WTC11 (cell line): ENCODE results near the gene GUCD1. TPM values are rescaled to one million over a fixed set of nuclear protein-coding genes. Genes with fewer than 3 reads are reported as not detected.

Experiments
- ATAC-seq: fragments of 200-7000 bp; cut with Tn5 transposase; 2 replicates; pipeline ENCODE4 v1.10.0; 2021; ENCODE audit warnings: mild to moderate bottlenecking, moderate library complexity
- CTCF ChIA-PET: fragments of 300-600 bp; sonication (Branson Sonifier 250); formaldehyde crosslinking; loops from one replicate; lab custom pipeline; 2021; ENCODE audit warnings: antibody characterized with exemption; lab: Charles Lee
- POLR2A ChIA-PET: fragments of 350-600 bp; sonication (Branson Sonifier 250); formaldehyde crosslinking; loops from one replicate; lab custom pipeline; 2021; ENCODE audit warnings: antibody characterized with exemption; lab: Charles Lee
- DNase-seq: peaks from one replicate; pipeline ENCODE4 v3.0.0; 2021; ENCODE audit warnings: low spot score
- H3K27ac Mint-ChIP-seq: 2 replicates; pipeline ENCODE4 v1.8.0; 2021; ENCODE audit warnings: mixed read lengths
- H3K27me3 Mint-ChIP-seq: 2 replicates; pipeline ENCODE4 v1.8.0; 2021; ENCODE audit warnings: low read depth, mild to moderate bottlenecking, moderate library complexity, mixed read lengths
- H3K36me3 Mint-ChIP-seq: 2 replicates; pipeline ENCODE4 v1.8.0; 2021; ENCODE audit warnings: mixed read lengths
- H3K4me1 Mint-ChIP-seq: 2 replicates; pipeline ENCODE4 v1.8.0; 2022; ENCODE audit warnings: mixed read lengths
- H3K4me3 Mint-ChIP-seq: 2 replicates; pipeline ENCODE4 v1.8.0; 2021; ENCODE audit warnings: mild to moderate bottlenecking, moderate library complexity, mixed read lengths
- H3K9me3 Mint-ChIP-seq: 2 replicates; pipeline ENCODE4 v1.8.0; 2021; ENCODE audit warnings: mixed read lengths
- ATF1 ChIP-seq: sonication (generic); formaldehyde crosslinking; IDR thresholded peaks from 2 replicates; pipeline ENCODE4 v1.8.1; 2023; ENCODE audit warnings: mild to moderate bottlenecking, moderate library complexity, missing genetic modification reagents
- ELF4 ChIP-seq: sonication (generic); formaldehyde crosslinking; IDR thresholded peaks from 2 replicates; pipeline ENCODE4 v1.8.1; 2022; ENCODE audit warnings: low read depth, mild to moderate bottlenecking, moderate library complexity, missing genetic modification reagents
- EMX1 ChIP-seq: fragments of 250-450 bp; sonication (Bioruptor Pico); IDR thresholded peaks from 2 replicates; pipeline ENCODE4 v1.8.0; 2021; ENCODE audit warnings: mild to moderate bottlenecking
- FOXJ3 ChIP-seq: sonication (generic); formaldehyde crosslinking; IDR thresholded peaks from 2 replicates; pipeline ENCODE4 v1.9.0; 2021; ENCODE audit warnings: missing genetic modification reagents, mild to moderate bottlenecking, borderline replicate concordance
- GABPB1 ChIP-seq: sonication (generic); formaldehyde crosslinking; IDR thresholded peaks from 2 replicates; pipeline ENCODE4 v1.8.1; 2023; ENCODE audit warnings: mild to moderate bottlenecking, missing genetic modification reagents
- GRHL2 ChIP-seq: fragments of 250-450 bp; sonication (Bioruptor Pico); IDR thresholded peaks from 2 replicates; pipeline ENCODE4 v1.8.0; 2022; ENCODE audit warnings: mild to moderate bottlenecking, moderate library complexity; ENCODE audit not compliant: insufficient replicate concordance, severe bottlenecking
- MYBL2 ChIP-seq: sonication (generic); formaldehyde crosslinking; IDR thresholded peaks from 2 replicates; pipeline ENCODE4 v1.8.1; 2023; ENCODE audit warnings: mild to moderate bottlenecking, moderate library complexity, missing genetic modification reagents
- NR1H2 ChIP-seq: sonication (generic); formaldehyde crosslinking; IDR thresholded peaks from 2 replicates; pipeline ENCODE4 v1.9.0; 2021; ENCODE audit warnings: mild to moderate bottlenecking, moderate library complexity, missing genetic modification reagents
- PRRX2 ChIP-seq: fragments of 250-450 bp; sonication (Bioruptor Pico); IDR thresholded peaks from 2 replicates; pipeline ENCODE4 v1.8.0; 2021; ENCODE audit warnings: mild to moderate bottlenecking
- SOX15 ChIP-seq: fragments of 250-450 bp; sonication (Bioruptor Pico); IDR thresholded peaks from 2 replicates; pipeline ENCODE4 v1.9.0; 2021; ENCODE audit warnings: mild to moderate bottlenecking
- TEAD1 ChIP-seq: sonication (generic); formaldehyde crosslinking; IDR thresholded peaks from 2 replicates; pipeline ENCODE4 v1.8.0; 2022; ENCODE audit warnings: mild to moderate bottlenecking, missing genetic modification reagents
- TEAD4 ChIP-seq: sonication (generic); formaldehyde crosslinking; IDR thresholded peaks from 2 replicates; pipeline ENCODE4 v1.8.0; 2022; ENCODE audit warnings: mild to moderate bottlenecking, missing genetic modification reagents
- ZNF121 ChIP-seq: sonication (generic); formaldehyde crosslinking; IDR thresholded peaks from 2 replicates; pipeline ENCODE4 v1.8.0; 2023; ENCODE audit warnings: missing genetic modification reagents
- ZNF232 ChIP-seq: sonication (generic); formaldehyde crosslinking; IDR thresholded peaks from 2 replicates; pipeline ENCODE4 v1.8.0; 2022; ENCODE audit warnings: mild to moderate bottlenecking, missing genetic modification reagents
- ZNF317 ChIP-seq: sonication (generic); formaldehyde crosslinking; IDR thresholded peaks from 2 replicates; pipeline ENCODE4 v1.8.1; 2023; ENCODE audit warnings: low read depth, mild to moderate bottlenecking, moderate library complexity, missing genetic modification reagents, borderline replicate concordance
- ZNF396 ChIP-seq: fragments of 250-450 bp; sonication (Bioruptor Pico); IDR thresholded peaks from 2 replicates; pipeline ENCODE4 v1.8.0; 2021; ENCODE audit warnings: mild to moderate bottlenecking, moderate library complexity, borderline replicate concordance
- ZNF423 ChIP-seq: fragments of 250-450 bp; sonication (Bioruptor Pico); IDR thresholded peaks from 2 replicates; pipeline ENCODE4 v2.1.2; 2022; ENCODE audit warnings: mild to moderate bottlenecking, moderate library complexity
- total RNA-seq: library from RNA; stranded (reverse); gene quantifications from 3 replicates; pipeline ENCODE4 v1.2.3, GENCODE V29; 2021
- TF ChIP-seq, protein P1 (sequence below): sonication (generic); formaldehyde crosslinking; IDR thresholded peaks from 2 replicates; pipeline ENCODE4 v1.8.0; 2022; ENCODE audit warnings: mild to moderate bottlenecking, missing genetic modification reagents
- TF ChIP-seq, protein P2 (sequence below): sonication (generic); formaldehyde crosslinking; conservative IDR thresholded peaks from 2 replicates; pipeline ENCODE4 v1.8.1; 2023; ENCODE audit warnings: mild to moderate bottlenecking, low read depth, missing genetic modification reagents, moderate library complexity
- TF ChIP-seq, protein P3 (sequence below): fragments of 200-600 bp; IDR thresholded peaks from 2 replicates; pipeline ENCODE4 v1.8.0; 2022; ENCODE audit warnings: antibody characterized with exemption
- TF ChIP-seq, protein P4 (sequence below): fragments of 250-450 bp; sonication (Bioruptor Pico); IDR thresholded peaks from 2 replicates; pipeline ENCODE4 v1.9.0; 2021; ENCODE audit warnings: mild to moderate bottlenecking
- TF ChIP-seq, protein P5 (sequence below): sonication (generic); formaldehyde crosslinking; IDR thresholded peaks from 2 replicates; pipeline ENCODE4 v1.8.1; 2022; ENCODE audit warnings: missing genetic modification reagents, borderline replicate concordance
- TF ChIP-seq, protein P6 (sequence below): sonication (generic); formaldehyde crosslinking; conservative IDR thresholded peaks from 2 replicates; pipeline ENCODE4 v1.8.1; 2022; ENCODE audit warnings: mild to moderate bottlenecking, missing genetic modification reagents

Gene GUCD1
- total RNA-seq, 1 experiment from 2014 or later: 105 TPM

DNA sequence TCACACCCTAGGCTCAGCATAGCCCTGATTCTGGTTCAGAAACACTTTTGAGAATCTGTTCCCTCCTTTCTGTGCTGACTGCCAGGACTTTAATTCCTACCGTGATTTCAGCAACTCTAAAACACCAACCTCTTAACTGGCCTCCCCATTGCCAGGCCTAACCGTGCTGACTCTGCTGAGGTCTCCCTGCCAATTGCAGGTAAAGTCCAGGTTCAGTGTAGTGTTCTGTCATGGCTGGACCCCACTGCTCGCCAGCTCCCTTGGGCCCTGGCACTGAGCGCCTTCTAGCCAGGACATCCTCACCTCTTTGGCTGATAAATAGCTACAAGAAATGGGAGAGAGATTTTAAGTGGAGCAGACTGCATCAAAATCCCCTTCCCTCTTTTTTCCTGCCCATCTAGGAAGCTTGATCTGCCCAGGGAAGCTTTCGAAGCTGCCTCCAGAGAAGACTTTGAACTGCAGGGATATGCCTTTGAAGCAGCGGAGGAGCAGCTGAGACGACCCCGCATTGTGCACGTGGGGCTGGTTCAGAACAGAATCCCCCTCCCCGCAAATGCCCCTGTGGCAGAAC is 55.1 kb downstream of the GUCD1 start (continued):
- TF ChIP-seq ZNF121 (CRISPR knock-in tag): no peak
- TF ChIP-seq, all 79 proteins: peak for 0

DNA sequence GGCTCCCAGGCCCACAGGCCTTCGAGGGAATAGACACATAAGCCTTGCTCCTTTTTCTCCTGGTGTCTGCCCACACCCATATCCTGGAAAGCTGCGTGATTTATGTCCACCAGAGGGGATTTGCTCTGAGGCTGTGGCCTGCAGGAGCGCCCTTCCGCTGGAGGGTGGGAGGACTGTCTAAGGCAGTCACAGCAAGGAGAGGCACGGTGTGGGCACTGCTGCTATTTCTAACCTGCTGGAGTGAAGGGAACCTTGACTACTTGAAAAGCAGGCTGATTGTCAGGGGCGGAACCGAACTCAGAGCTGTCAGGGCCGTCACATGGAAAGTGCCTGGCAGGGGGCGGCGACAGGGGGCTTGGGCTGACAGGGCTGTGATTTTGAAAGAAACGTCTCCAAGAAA is 56.1 kb downstream of the GUCD1 start:
- ATAC-seq: no peak
- POLR2A ChIA-PET: no interaction called here
- TF ChIP-seq MYBL2 (CRISPR knock-in tag): no peak
- TF ChIP-seq, protein P1, sequence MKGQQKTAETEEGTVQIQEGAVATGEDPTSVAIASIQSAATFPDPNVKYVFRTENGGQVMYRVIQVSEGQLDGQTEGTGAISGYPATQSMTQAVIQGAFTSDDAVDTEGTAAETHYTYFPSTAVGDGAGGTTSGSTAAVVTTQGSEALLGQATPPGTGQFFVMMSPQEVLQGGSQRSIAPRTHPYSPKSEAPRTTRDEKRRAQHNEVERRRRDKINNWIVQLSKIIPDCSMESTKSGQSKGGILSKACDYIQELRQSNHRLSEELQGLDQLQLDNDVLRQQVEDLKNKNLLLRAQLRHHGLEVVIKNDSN (CRISPR knock-in tag): no peak
- TF ChIP-seq ELF4 (CRISPR knock-in tag): no peak
- no peak for TF ChIP-seq GABPB1
- TF ChIP-seq ZNF396 (CRISPR knock-in tag): no peak
- TF ChIP-seq, protein P2, sequence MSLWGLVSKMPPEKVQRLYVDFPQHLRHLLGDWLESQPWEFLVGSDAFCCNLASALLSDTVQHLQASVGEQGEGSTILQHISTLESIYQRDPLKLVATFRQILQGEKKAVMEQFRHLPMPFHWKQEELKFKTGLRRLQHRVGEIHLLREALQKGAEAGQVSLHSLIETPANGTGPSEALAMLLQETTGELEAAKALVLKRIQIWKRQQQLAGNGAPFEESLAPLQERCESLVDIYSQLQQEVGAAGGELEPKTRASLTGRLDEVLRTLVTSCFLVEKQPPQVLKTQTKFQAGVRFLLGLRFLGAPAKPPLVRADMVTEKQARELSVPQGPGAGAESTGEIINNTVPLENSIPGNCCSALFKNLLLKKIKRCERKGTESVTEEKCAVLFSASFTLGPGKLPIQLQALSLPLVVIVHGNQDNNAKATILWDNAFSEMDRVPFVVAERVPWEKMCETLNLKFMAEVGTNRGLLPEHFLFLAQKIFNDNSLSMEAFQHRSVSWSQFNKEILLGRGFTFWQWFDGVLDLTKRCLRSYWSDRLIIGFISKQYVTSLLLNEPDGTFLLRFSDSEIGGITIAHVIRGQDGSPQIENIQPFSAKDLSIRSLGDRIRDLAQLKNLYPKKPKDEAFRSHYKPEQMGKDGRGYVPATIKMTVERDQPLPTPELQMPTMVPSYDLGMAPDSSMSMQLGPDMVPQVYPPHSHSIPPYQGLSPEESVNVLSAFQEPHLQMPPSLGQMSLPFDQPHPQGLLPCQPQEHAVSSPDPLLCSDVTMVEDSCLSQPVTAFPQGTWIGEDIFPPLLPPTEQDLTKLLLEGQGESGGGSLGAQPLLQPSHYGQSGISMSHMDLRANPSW (CRISPR knock-in tag): no peak
- TF ChIP-seq GRHL2: no peak
- no peak for TF ChIP-seq TEAD4 (CRISPR knock-in tag)
- TF ChIP-seq, protein P3, sequence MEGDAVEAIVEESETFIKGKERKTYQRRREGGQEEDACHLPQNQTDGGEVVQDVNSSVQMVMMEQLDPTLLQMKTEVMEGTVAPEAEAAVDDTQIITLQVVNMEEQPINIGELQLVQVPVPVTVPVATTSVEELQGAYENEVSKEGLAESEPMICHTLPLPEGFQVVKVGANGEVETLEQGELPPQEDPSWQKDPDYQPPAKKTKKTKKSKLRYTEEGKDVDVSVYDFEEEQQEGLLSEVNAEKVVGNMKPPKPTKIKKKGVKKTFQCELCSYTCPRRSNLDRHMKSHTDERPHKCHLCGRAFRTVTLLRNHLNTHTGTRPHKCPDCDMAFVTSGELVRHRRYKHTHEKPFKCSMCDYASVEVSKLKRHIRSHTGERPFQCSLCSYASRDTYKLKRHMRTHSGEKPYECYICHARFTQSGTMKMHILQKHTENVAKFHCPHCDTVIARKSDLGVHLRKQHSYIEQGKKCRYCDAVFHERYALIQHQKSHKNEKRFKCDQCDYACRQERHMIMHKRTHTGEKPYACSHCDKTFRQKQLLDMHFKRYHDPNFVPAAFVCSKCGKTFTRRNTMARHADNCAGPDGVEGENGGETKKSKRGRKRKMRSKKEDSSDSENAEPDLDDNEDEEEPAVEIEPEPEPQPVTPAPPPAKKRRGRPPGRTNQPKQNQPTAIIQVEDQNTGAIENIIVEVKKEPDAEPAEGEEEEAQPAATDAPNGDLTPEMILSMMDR: no peak
- no peak for TF ChIP-seq SOX15 (CRISPR knock-in tag)
- no peak for TF ChIP-seq ZNF232
- TF ChIP-seq NR1H2: no peak
- no peak for TF ChIP-seq PRRX2 (CRISPR knock-in tag)
- TF ChIP-seq ZNF423 (CRISPR knock-in tag): no peak
- TF ChIP-seq, all 79 proteins: peak for 0
- DNase-seq: no peak
- CTCF ChIA-PET: interaction anchor here (0.5 to 12.0 kb wide), 3 partner anchors 9 to 74 kb away, joined by 3 to 271 read pairs (median 8); partner anchors contain the start of gene ADORA2A
- Mint-ChIP-seq H3K9me3 (peaks cover 5% of the 10 kb centered on the region; the same call in 1 of the 2 replicates), H3K4me1 (peaks cover 8% of the 10 kb centered on the region), H3K36me3 (no peaks in the 10 kb centered on the region; the same call in 1 of the 2 replicates), H3K27ac (no peak overlapping the region), H3K4me3 (no peak overlapping the region), H3K27me3 (peaks cover 40% of the 10 kb centered on the region)

DNA sequence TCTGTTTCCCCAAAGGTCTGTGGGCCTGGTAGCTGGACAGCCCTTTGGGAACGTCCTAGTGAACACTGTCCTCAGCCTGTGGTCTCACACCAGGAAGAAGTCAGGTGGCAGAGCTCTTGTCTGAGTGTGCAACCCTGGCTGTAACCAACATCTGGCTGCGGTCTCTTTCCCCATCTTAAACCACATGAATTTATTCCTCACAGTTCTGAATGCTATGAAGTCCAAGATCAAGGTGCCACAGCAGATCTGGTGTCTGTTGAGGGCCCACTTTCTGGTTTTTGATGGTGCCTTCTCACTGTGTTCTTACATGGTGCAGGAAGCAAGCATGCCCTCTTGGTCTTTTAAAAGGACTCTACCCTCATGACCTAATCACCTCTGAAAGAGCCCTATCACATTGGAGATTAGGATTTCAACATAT is 57.1 kb downstream of the GUCD1 start:
- DNase-seq: no peak
- H3K4me1 Mint-ChIP-seq: peaks cover 8% of the 10 kb centered on the region
- no peak overlapping the region for H3K4me3 Mint-ChIP-seq
- ChIA-PET POLR2A (no interaction called here), CTCF (interaction anchor here (1.2 to 12.0 kb wide), 3 partner anchors 10 to 73 kb away, joined by 8 to 271 read pairs (median 11); partner anchors contain the start of gene ADORA2A)
- peaks cover 5% of the 10 kb centered on the region; the same call in 1 of the 2 replicates for H3K9me3 Mint-ChIP-seq
- no peak overlapping the region for H3K27ac Mint-ChIP-seq
- ATAC-seq: no peak
- H3K36me3 Mint-ChIP-seq: no peaks in the 10 kb centered on the region; the same call in 1 of the 2 replicates
- H3K27me3 Mint-ChIP-seq: peaks cover 50% of the 10 kb centered on the region
- TF ChIP-seq, protein P4, sequence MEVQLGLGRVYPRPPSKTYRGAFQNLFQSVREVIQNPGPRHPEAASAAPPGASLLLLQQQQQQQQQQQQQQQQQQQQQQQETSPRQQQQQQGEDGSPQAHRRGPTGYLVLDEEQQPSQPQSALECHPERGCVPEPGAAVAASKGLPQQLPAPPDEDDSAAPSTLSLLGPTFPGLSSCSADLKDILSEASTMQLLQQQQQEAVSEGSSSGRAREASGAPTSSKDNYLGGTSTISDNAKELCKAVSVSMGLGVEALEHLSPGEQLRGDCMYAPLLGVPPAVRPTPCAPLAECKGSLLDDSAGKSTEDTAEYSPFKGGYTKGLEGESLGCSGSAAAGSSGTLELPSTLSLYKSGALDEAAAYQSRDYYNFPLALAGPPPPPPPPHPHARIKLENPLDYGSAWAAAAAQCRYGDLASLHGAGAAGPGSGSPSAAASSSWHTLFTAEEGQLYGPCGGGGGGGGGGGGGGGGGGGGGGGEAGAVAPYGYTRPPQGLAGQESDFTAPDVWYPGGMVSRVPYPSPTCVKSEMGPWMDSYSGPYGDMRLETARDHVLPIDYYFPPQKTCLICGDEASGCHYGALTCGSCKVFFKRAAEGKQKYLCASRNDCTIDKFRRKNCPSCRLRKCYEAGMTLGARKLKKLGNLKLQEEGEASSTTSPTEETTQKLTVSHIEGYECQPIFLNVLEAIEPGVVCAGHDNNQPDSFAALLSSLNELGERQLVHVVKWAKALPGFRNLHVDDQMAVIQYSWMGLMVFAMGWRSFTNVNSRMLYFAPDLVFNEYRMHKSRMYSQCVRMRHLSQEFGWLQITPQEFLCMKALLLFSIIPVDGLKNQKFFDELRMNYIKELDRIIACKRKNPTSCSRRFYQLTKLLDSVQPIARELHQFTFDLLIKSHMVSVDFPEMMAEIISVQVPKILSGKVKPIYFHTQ (CRISPR knock-in tag): no peak
- TF ChIP-seq FOXJ3 (CRISPR knock-in tag) (no peak), EMX1 (CRISPR knock-in tag) (no peak), TEAD1 (no peak), PRRX2 (CRISPR knock-in tag) (no peak), ATF1 (CRISPR knock-in tag) (no peak), ZNF317 (no peak)
- TF ChIP-seq, protein P1 (CRISPR knock-in tag): no peak
- TF ChIP-seq, protein P5, sequence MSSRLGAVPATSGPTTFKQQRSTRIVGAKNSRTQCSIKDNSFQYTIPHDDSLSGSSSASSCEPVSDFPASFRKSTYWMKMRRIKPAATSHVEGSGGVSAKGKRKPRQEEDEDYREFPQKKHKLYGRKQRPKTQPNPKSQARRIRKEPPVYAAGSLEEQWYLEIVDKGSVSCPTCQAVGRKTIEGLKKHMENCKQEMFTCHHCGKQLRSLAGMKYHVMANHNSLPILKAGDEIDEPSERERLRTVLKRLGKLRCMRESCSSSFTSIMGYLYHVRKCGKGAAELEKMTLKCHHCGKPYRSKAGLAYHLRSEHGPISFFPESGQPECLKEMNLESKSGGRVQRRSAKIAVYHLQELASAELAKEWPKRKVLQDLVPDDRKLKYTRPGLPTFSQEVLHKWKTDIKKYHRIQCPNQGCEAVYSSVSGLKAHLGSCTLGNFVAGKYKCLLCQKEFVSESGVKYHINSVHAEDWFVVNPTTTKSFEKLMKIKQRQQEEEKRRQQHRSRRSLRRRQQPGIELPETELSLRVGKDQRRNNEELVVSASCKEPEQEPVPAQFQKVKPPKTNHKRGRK: no peak
- TF ChIP-seq, protein P6, sequence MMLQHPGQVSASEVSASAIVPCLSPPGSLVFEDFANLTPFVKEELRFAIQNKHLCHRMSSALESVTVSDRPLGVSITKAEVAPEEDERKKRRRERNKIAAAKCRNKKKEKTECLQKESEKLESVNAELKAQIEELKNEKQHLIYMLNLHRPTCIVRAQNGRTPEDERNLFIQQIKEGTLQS: no peak
